Fibroblast of lung (primary cell): ENCODE data around the gene FAM3D. TPM values are rescaled to one million over a fixed set of nuclear protein-coding genes. Genes with fewer than 3 reads are reported as not detected.

Experiments
- DNase-seq, 2 donors: peaks; one replicate each; pipeline versions ENCODE4 v3.0.0 to v3.0.0-alpha.2; 2010; ENCODE audit warnings: low read depth in 2 of 2
- H2AFZ ChIP-seq: 2 replicates; pipeline ENCODE4 v1.5.1; 2012; ENCODE audit warnings: low read length, control low read depth, inconsistent platforms
- H3K27ac ChIP-seq: 2 replicates; pipeline ENCODE4 v1.5.1; 2011; ENCODE audit warnings: low read length, control low read depth; ENCODE audit not compliant: insufficient read depth
- H3K27me3 ChIP-seq: 2 replicates; pipeline ENCODE4 v1.5.1; 2011; ENCODE audit warnings: mild to moderate bottlenecking, low read length; ENCODE audit not compliant: control insufficient read depth, insufficient read depth
- H3K36me3 ChIP-seq: 2 replicates; pipeline ENCODE4 v1.5.1; 2011; ENCODE audit warnings: low read length; ENCODE audit not compliant: control insufficient read depth, insufficient read depth
- H3K4me1 ChIP-seq: 2 replicates; pipeline ENCODE4 v1.5.1; 2011; ENCODE audit warnings: low read length; ENCODE audit not compliant: control insufficient read depth, insufficient read depth; ENCODE audit errors: extremely low read depth
- H3K4me2 ChIP-seq: 2 replicates; pipeline ENCODE4 v1.5.1; 2011; ENCODE audit warnings: low read length, control low read depth; ENCODE audit not compliant: insufficient read depth; ENCODE audit errors: extremely low read depth
- H3K4me3 ChIP-seq, 4 experiments: fragments of 200-600 bp in 1 of 4; sonication (generic) in 1 of 4; replicated peaks in 1 of 4; 2 replicates each; pipeline ENCODE4 v1.5.1; 2011 to 2016; ENCODE audit warnings: low read length in 4 of 4, low read depth in 3 of 4, mild to moderate bottlenecking in 3 of 4, control low read depth in 2 of 4, inconsistent platforms in 1 of 4, mixed read lengths in 1 of 4; ENCODE audit not compliant: insufficient read depth in 1 of 4; ENCODE audit errors: control extremely low read depth in 1 of 4
- H3K79me2 ChIP-seq: 2 replicates; pipeline ENCODE4 v1.5.1; 2012; ENCODE audit warnings: mild to moderate bottlenecking, low read length, inconsistent platforms; ENCODE audit not compliant: control insufficient read depth, insufficient read depth
- H3K9ac ChIP-seq: 2 replicates; pipeline ENCODE4 v1.5.1; 2011; ENCODE audit warnings: mild to moderate bottlenecking, low read length, control low read depth; ENCODE audit not compliant: insufficient read depth
- H3K9me3 ChIP-seq: 2 replicates; pipeline ENCODE4 v1.5.1; 2012; ENCODE audit warnings: low read depth, low read length; ENCODE audit not compliant: control insufficient read depth, insufficient read depth
- H4K20me1 ChIP-seq: 2 replicates; pipeline ENCODE4 v1.5.1; 2011; ENCODE audit warnings: low read length; ENCODE audit not compliant: control insufficient read depth, insufficient read depth; ENCODE audit errors: extremely low read depth
- EZH2 ChIP-seq: IDR thresholded peaks from 2 replicates; pipeline ENCODE4 v1.5.1; 2012; ENCODE audit warnings: low read length, control low read depth, mild to moderate bottlenecking; ENCODE audit errors: missing control alignments
- polyA plus RNA-seq, 2 donors: library from polyadenylated mRNA; depleted of rRNA in 1 of 2; stranded (reverse) in 1 of 2; unstranded in 1 of 2; fragments of >200 nt; gene quantifications; 2 replicates each; pipeline ENCODE4 v1.2.1, GENCODE V29; 2011 to 2012; ENCODE audit warnings: missing spikeins in 1 of 2
- total RNA-seq: library from RNA; depleted of rRNA; stranded (reverse); fragments of >200 nt; gene quantifications from 2 replicates; pipeline ENCODE4 v1.2.1, GENCODE V29; 2014
- TF ChIP-seq, protein P1 (sequence below), 2 donors: IDR thresholded peaks in 1 of 2; conservative IDR thresholded peaks in 1 of 2; 1 replicate in 1 of 2; 2 replicates in 1 of 2; pipeline ENCODE4 v1.5.1; 2011 to 2012; ENCODE audit warnings: low read length in 2 of 2, control low read depth in 1 of 2, inconsistent platforms in 1 of 2, low read depth in 1 of 2, mild to moderate bottlenecking in 1 of 2

The FAM3D gene
- total and polyA plus RNA-seq, 2 donors (not counting 1 experiment from before 2014, with no cell fraction given), result not detected

DNA sequence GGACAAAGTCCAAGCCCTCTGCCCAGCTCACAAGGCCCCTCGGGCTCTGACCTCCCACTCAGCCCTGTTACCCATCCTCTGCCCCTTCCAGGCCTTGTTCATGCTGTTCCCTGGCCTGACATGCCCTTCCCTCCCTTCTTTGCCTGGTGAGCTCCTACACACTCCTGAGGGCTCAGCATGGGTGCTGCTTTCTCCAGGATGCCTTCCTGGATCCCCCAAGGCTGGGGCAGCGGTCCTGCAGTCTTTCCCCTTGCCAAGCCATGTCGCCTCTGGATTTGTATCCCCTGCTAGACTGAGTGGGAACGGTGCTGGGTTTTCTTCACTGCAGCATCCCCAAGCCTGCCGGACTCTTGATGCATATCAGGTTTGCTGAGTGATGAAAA is 35.9 kb downstream of the FAM3D start:
- H3K27me3 ChIP-seq, result no peaks in the 10 kb centered on the region
- H3K27ac ChIP-seq, result no peak overlapping the region
- no peak for DNase-seq
- H3K4me1 ChIP-seq, result peaks cover 25% of the 10 kb centered on the region
- no peak overlapping the region for H2AFZ ChIP-seq
- no peak overlapping the region for H3K4me2 ChIP-seq
- no peak overlapping the region for H3K9ac ChIP-seq
- TF ChIP-seq, protein P1, sequence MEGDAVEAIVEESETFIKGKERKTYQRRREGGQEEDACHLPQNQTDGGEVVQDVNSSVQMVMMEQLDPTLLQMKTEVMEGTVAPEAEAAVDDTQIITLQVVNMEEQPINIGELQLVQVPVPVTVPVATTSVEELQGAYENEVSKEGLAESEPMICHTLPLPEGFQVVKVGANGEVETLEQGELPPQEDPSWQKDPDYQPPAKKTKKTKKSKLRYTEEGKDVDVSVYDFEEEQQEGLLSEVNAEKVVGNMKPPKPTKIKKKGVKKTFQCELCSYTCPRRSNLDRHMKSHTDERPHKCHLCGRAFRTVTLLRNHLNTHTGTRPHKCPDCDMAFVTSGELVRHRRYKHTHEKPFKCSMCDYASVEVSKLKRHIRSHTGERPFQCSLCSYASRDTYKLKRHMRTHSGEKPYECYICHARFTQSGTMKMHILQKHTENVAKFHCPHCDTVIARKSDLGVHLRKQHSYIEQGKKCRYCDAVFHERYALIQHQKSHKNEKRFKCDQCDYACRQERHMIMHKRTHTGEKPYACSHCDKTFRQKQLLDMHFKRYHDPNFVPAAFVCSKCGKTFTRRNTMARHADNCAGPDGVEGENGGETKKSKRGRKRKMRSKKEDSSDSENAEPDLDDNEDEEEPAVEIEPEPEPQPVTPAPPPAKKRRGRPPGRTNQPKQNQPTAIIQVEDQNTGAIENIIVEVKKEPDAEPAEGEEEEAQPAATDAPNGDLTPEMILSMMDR (conservative IDR thresholded peaks at IDR 0.05 in 1 of 2, IDR thresholded peaks at IDR 0.05 in 1 of 2; ENCODE audit: low read depth in 1 of 2, low read length in 2 of 2), result no peak
- no peaks in the 10 kb centered on the region for H3K79me2 ChIP-seq
- no peaks in the 10 kb centered on the region for H4K20me1 ChIP-seq
- no peak overlapping the region for H3K4me3 ChIP-seq
- no peaks in the 10 kb centered on the region for H3K9me3 ChIP-seq
- H3K36me3 ChIP-seq, result no peaks in the 10 kb centered on the region

DNA sequence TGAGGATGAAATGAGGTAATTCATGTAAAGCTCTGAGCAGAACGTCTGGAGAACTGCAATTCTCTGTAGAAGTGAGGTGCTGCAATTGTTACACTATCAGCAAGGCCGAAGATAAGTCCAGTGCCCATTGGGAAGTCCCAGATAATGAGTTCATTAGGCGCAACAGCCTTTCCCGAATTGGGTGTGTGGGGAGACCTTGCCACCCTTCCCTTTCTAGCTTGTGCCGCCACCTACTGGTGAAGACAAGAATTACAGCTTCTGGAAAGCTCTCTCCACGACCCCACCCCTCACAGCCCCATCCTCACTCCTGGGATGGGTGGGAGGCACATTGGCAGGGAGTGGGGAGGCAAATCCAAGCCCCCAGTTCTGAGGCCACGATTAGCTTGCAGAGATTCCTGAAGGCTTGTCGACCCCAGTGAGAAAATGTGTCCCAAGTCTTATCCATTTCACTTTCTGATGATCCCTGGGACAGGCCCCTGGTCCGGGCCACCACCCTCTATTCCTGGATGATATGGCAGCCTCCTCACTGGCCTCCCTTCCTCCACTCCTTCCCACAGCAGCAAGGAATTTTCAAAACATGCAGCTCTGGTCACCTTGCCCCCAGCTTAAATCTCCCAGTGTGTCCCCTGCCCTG is 36.4 kb downstream of the FAM3D start:
- no peaks in the 10 kb centered on the region for H3K9me3 ChIP-seq
- H3K9ac ChIP-seq, result no peak overlapping the region
- no peak overlapping the region for H3K4me2 ChIP-seq
- H3K27ac ChIP-seq, result peak overlapping the region; percentile 77
- DNase-seq, result peak; percentile 39 to 74
- H3K36me3 ChIP-seq, result no peaks in the 10 kb centered on the region
- H3K27me3 ChIP-seq, result no peaks in the 10 kb centered on the region
- H4K20me1 ChIP-seq, result no peaks in the 10 kb centered on the region
- H3K4me3 ChIP-seq, result no peak overlapping the region
- no peak overlapping the region for H2AFZ ChIP-seq
- H3K79me2 ChIP-seq, result no peaks in the 10 kb centered on the region
- peaks cover 25% of the 10 kb centered on the region for H3K4me1 ChIP-seq
- TF ChIP-seq, protein P1 (conservative IDR thresholded peaks at IDR 0.05 in 1 of 2, IDR thresholded peaks at IDR 0.05 in 1 of 2; ENCODE audit: low read depth in 1 of 2, low read length in 2 of 2), result peak; percentile 91 to 93
- TF ChIP-seq EZH2, result no peak

DNA sequence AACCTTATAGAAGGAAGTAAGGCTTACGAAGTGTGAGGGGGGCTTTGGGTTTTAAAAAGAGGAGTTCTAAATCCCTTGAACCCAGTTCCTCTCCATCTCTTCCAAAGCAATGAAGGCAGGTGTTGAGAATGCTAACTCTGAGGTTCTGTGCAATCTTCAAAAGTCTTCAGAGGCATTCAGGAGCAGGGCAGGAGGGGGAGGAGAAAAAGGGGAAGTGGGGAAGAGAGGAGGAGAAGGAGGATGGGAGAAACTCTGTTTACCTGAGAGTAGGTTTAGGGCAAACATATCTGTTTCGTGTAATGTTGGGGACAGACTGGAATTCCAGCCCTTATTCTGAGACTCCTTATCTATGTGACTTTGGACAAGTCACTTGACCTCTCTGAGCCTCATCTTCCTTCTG is 36.9 kb downstream of the FAM3D start:
- no peak overlapping the region for H3K4me3 ChIP-seq
- H3K9me3 ChIP-seq, result no peaks in the 10 kb centered on the region
- H3K4me1 ChIP-seq, result peaks cover 25% of the 10 kb centered on the region
- H2AFZ ChIP-seq, result no peak overlapping the region
- peak overlapping the region; percentile 77 for H3K27ac ChIP-seq
- no peak for DNase-seq
- no peak for TF ChIP-seq EZH2
- TF ChIP-seq, protein P1 (conservative IDR thresholded peaks at IDR 0.05 in 1 of 2, IDR thresholded peaks at IDR 0.05 in 1 of 2; ENCODE audit: low read depth in 1 of 2, low read length in 2 of 2), result no peak
- H3K9ac ChIP-seq, result no peak overlapping the region
- H3K4me2 ChIP-seq, result no peak overlapping the region
- no peaks in the 10 kb centered on the region for H3K79me2 ChIP-seq
- no peaks in the 10 kb centered on the region for H4K20me1 ChIP-seq
- H3K36me3 ChIP-seq, result no peaks in the 10 kb centered on the region
- no peaks in the 10 kb centered on the region for H3K27me3 ChIP-seq
